C4-2B (cell line): ENCODE results near the gene MAPKAPK2.
"Not testable (repeated sequence)": the region's sequence is repeated elsewhere in the genome, so short reads cannot be mapped to it uniquely, and the experiment has no call there.

Source experiments
- ZFX ChIP-seq: fragments of 450-650 bp; IDR thresholded peaks from 2 replicates; pipeline ENCODE4 v1.6.1; 2017
- TF ChIP-seq, protein P1 (sequence below): fragments of 450-650 bp; conservative IDR thresholded peaks from 2 replicates; pipeline ENCODE4 v1.5.1; 2017; ENCODE audit warnings: mild to moderate bottlenecking

- TF ChIP-seq, protein P1, sequence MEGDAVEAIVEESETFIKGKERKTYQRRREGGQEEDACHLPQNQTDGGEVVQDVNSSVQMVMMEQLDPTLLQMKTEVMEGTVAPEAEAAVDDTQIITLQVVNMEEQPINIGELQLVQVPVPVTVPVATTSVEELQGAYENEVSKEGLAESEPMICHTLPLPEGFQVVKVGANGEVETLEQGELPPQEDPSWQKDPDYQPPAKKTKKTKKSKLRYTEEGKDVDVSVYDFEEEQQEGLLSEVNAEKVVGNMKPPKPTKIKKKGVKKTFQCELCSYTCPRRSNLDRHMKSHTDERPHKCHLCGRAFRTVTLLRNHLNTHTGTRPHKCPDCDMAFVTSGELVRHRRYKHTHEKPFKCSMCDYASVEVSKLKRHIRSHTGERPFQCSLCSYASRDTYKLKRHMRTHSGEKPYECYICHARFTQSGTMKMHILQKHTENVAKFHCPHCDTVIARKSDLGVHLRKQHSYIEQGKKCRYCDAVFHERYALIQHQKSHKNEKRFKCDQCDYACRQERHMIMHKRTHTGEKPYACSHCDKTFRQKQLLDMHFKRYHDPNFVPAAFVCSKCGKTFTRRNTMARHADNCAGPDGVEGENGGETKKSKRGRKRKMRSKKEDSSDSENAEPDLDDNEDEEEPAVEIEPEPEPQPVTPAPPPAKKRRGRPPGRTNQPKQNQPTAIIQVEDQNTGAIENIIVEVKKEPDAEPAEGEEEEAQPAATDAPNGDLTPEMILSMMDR, result not testable (repeated sequence)
- TF ChIP-seq ZFX, result not testable (repeated sequence)
Measured at GRCh38 chr1:206778911-206779310, 94.2 kb downstream of the MAPKAPK2 start.
